Nephron (organoid): Measurements from ENCODE around the gene BACH2.

Experiments
- H3K27ac Mint-ChIP-seq, 3 experiments: 2 replicates each; pipeline ENCODE4 v1.8.0; 2020; ENCODE audit warnings: mixed read lengths in 3 of 3, mild to moderate bottlenecking in 2 of 3, moderate library complexity in 1 of 3
- H3K27me3 Mint-ChIP-seq: 2 replicates; pipeline ENCODE4 v1.8.0; 2021; ENCODE audit warnings: low read depth, mild to moderate bottlenecking, moderate library complexity, mixed read lengths
- H3K36me3 Mint-ChIP-seq: 2 replicates; pipeline ENCODE4 v1.8.0; 2020; ENCODE audit warnings: low read depth, mixed read lengths
- H3K4me1 Mint-ChIP-seq: 2 replicates; pipeline ENCODE4 v1.8.0; 2020; ENCODE audit warnings: mixed read lengths
- H3K4me3 Mint-ChIP-seq, 3 experiments: 2 replicates each; pipeline ENCODE4 v1.8.0; 2020; ENCODE audit warnings: mild to moderate bottlenecking in 3 of 3, mixed read lengths in 3 of 3, moderate library complexity in 2 of 3
- H3K9me3 Mint-ChIP-seq: 2 replicates; pipeline ENCODE4 v1.8.0; 2020; ENCODE audit warnings: mixed read lengths
- CTCF ChIP-seq, 3 experiments: fragments of 200-600 bp; sonication (generic); IDR thresholded peaks; one replicate each; pipeline ENCODE4 v1.5.0; 2021; ENCODE audit warnings: antibody characterized with exemption in 3 of 3; ENCODE audit not compliant: unreplicated experiment in 3 of 3

BACH2 gene

GRCh38 chr6:90305800-90306448 lies 9.3 kb upstream of the BACH2 start:
- H3K36me3 Mint-ChIP-seq, result no peaks in the 10 kb centered on the region
- H3K4me1 Mint-ChIP-seq, result no peaks in the 10 kb centered on the region
- H3K4me3 Mint-ChIP-seq, result no peak overlapping the region
- H3K27me3 Mint-ChIP-seq, result peaks cover 13% of the 10 kb centered on the region
- H3K27ac Mint-ChIP-seq, result no peak overlapping the region
- H3K9me3 Mint-ChIP-seq, result no peaks in the 10 kb centered on the region
- TF ChIP-seq CTCF (IDR thresholded peaks at IDR 0.05; ENCODE audit: unreplicated experiment in 3 of 3), result no peak

- TF ChIP-seq CTCF (IDR thresholded peaks at IDR 0.05; ENCODE audit: unreplicated experiment in 3 of 3), result no peak
- Mint-ChIP-seq H3K36me3 (no peaks in the 10 kb centered on the region), H3K9me3 (no peaks in the 10 kb centered on the region), H3K27me3 (peaks cover 16% of the 10 kb centered on the region), H3K4me3 (no peak overlapping the region), H3K4me1 (no peaks in the 10 kb centered on the region), H3K27ac (no peak overlapping the region)
Observed at GRCh38 chr6:90304308-90304707, 7.7 kb upstream of the BACH2 start.

GRCh38 chr6:90303039-90303438 lies 6.4 kb upstream of the BACH2 start:
- no peaks in the 10 kb centered on the region for H3K9me3 Mint-ChIP-seq
- H3K27ac Mint-ChIP-seq, result no peak overlapping the region
- TF ChIP-seq CTCF (IDR thresholded peaks at IDR 0.05; ENCODE audit: unreplicated experiment in 3 of 3), result no peak
- H3K4me3 Mint-ChIP-seq, result no peak overlapping the region
- no peaks in the 10 kb centered on the region for H3K36me3 Mint-ChIP-seq
- no peaks in the 10 kb centered on the region for H3K4me1 Mint-ChIP-seq
- H3K27me3 Mint-ChIP-seq, result peaks cover 21% of the 10 kb centered on the region

- peaks cover 7% of the 10 kb centered on the region for H3K4me1 Mint-ChIP-seq
- no peaks in the 10 kb centered on the region for H3K9me3 Mint-ChIP-seq
- H3K27ac Mint-ChIP-seq, result no peak overlapping the region
- TF ChIP-seq CTCF (IDR thresholded peaks at IDR 0.05; ENCODE audit: unreplicated experiment in 3 of 3), result no peak
- H3K4me3 Mint-ChIP-seq, result no peak overlapping the region
- peaks cover 21% of the 10 kb centered on the region for H3K27me3 Mint-ChIP-seq
- H3K36me3 Mint-ChIP-seq, result no peaks in the 10 kb centered on the region
Observed at GRCh38 chr6:90302320-90302719, 5.7 kb upstream of the BACH2 start.

- H3K27ac Mint-ChIP-seq, result no peak overlapping the region
- no peaks in the 10 kb centered on the region for H3K36me3 Mint-ChIP-seq
- H3K4me1 Mint-ChIP-seq, result peaks cover 7% of the 10 kb centered on the region
- H3K27me3 Mint-ChIP-seq, result peaks cover 21% of the 10 kb centered on the region
- no peak overlapping the region for H3K4me3 Mint-ChIP-seq
- no peaks in the 10 kb centered on the region for H3K9me3 Mint-ChIP-seq
- TF ChIP-seq CTCF (IDR thresholded peaks at IDR 0.05; ENCODE audit: unreplicated experiment in 3 of 3), result no peak
Observed at GRCh38 chr6:90301816-90302215, 5.2 kb upstream of the BACH2 start.

- peak overlapping the region; percentile 81 to 88 (median 85) for H3K4me3 Mint-ChIP-seq
- H3K36me3 Mint-ChIP-seq, result no peaks in the 10 kb centered on the region
- H3K27ac Mint-ChIP-seq, result peak overlapping the region; percentile 84 to 92 (median 88)
- peaks cover 19% of the 10 kb centered on the region for H3K4me1 Mint-ChIP-seq
- H3K9me3 Mint-ChIP-seq, result no peaks in the 10 kb centered on the region
- peaks cover 31% of the 10 kb centered on the region for H3K27me3 Mint-ChIP-seq
- TF ChIP-seq CTCF (IDR thresholded peaks at IDR 0.05; ENCODE audit: unreplicated experiment in 3 of 3), result no peak
Observed at GRCh38 chr6:90298459-90299053, 1.9 kb upstream of the BACH2 start.
